ACHN (cell line): ENCODE results near the gene TMED8.
"Not testable (repeated sequence)": the region's sequence is repeated elsewhere in the genome, so short reads cannot be mapped to it uniquely, and the experiment has no call there.

ENCODE experiments used
- DNase-seq: peaks from one replicate; pipeline ENCODE4 v3.0.0-alpha.2; 2015
- in situ Hi-C: cut with HindIII; loops from 2 replicates; pipeline ENCODE4 v1.10.0; 2017; ENCODE audit warnings: low sequenced_read_pairs, low pct_ligation_motif_present, low pct_unique_long_range_greater_than_20kb

The TMED8 gene

DNA sequence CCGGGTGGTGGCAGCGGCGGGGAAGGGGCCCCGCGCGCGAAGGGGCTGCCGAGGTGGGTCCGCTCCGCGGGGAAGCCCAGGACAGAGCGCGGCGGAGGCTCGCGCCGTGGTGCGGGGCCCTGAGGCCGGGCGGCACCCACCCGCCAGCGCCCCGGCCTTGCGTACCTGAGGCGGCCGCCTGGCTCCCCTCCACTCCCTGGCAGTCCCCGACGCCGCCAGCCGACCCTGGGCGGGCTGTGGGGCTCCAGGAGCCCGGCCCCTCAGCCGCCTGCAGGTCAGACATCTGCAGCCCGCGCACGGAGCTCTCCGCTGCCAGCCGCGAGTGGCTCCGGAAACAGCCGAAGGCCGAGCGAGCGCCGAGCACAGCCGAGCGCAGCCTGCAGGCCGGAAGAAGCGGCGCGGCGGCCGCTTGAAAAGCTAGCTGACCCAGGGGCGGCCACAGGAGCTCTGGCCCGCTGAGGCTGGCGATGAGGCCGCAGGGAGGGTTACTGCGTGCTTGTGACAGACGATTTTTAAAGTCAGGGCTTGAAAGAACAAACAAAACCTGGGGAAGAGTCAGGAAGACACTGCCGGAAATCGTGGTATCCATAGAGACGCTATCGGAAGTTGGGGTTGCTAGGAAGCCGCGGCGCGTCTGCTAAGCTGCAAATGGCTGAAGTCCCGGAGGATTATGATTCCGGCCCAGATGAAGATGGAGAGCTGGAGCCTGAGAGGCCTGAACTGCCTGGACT, at the start of gene TMED8, which contains the start of gene SAMD15:
TSS of gene TMED8 (minus strand) at position 324 of the 731 bp plus-strand sequence. CDS start at position 283, 41 bp downstream.
TSS of gene SAMD15 (plus strand) at position 609 of the 731 bp plus-strand sequence. CDS start at position 649, 40 bp downstream.
- in situ Hi-C loops: no loop called here
- peak; percentile 75 for DNase-seq

DNA sequence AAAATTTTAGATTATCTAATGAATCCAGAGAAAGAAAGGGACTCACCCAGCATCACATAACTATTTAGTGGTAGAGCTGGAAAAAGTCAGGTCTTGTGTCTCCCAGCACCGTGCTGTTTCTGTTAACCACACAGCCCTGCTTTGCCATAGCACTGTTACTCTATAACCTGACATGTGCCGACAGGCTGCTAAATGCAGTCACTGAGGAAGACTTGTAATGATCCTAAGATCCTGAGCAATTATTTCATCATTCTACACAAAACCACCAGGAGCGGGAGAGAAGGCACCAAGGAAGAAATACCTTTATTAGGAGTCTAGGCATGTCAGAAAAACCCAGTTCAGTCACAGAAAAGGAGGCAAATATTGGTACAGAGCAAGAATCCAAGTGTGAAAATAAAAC, 49.5 kb upstream of the TMED8 start:
- in situ Hi-C loops: no loop called here

DNA sequence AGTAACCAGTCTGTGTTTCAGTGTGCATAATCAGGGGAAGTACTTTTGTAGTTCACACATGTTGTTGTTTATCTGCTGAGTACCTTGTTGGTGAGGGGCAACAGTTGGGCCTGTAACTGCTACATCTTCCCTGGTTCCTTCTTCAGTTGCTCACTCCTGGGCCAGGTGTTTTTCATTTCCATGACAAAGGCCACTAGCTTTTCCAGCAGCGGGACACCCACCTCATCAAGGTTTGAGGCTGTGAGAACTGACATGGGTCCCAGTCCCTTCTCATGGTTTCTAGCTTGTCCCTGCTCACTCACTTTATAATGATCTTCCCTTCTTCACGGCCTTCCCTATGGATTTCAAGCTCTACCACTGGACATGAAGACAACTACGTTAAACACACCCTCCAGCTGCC, 48.0 kb upstream of the TMED8 start:
- DNase-seq: no peak
- in situ Hi-C loops: no loop called here

More for the DNA sequence above, 49.5 kb upstream of the TMED8 start:
- no peak for DNase-seq

- in situ Hi-C loops: no loop called here
- no peak for DNase-seq
Measured at GRCh38 chr14:77423423-77423822, 46.5 kb upstream of the TMED8 start, which contains the start of gene NOXRED1. NOXRED1 (minus strand) TSS chr14:77423523; CDS start chr14:77422889, 634 bp downstream.

- in situ Hi-C loops: no loop called here
- DNase-seq: no peak
Measured at GRCh38 chr14:77421201-77421600, 44.3 kb upstream of the TMED8 start.

GRCh38 chr14:77416836-77417235, 39.9 kb upstream of the TMED8 start:
- in situ Hi-C loops: no loop called here
- no peak for DNase-seq

GRCh38 chr14:77416098-77416497, 39.2 kb upstream of the TMED8 start:
- DNase-seq, in situ Hi-C loops: not testable (repeated sequence)

DNA sequence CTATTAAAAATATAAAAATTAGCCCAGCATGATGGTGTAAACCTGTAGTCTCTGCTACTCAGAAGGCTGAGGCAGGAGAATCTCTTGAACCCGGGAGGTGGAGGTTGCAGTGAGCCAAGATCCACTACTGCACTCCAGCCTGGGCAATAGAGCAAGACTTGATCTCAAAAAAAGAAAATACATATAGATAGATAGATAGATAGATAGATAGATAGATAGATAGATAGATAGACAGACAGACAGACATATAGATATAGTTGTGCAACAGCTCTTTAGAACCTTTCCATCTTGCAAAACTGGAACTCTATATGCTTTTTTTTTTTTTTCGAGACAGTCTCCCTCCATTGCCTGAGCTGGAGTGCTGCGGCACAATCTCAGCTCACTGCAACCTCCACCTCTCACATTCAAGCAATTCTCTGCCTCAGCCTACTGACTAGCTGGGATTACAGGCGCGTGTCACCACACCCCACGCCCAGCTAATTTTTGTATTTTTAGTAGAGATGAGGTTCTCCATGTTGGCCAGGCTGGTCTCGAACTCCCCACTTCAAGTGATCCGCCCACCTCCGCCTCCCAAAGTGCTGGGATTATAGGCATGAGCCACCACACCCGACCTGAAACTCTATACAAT, 38.6 kb upstream of the TMED8 start:
- in situ Hi-C loops, DNase-seq: not testable (repeated sequence)

GRCh38 chr14:77409131-77409533, 32.2 kb upstream of the TMED8 start:
- in situ Hi-C loops: no loop called here
- DNase-seq: no peak

GRCh38 chr14:77407158-77407557, 30.3 kb upstream of the TMED8 start:
- DNase-seq: no peak
- in situ Hi-C loops: no loop called here

GRCh38 chr14:77406718-77407117, 29.8 kb upstream of the TMED8 start:
- in situ Hi-C loops: no loop called here
- no peak for DNase-seq

- DNase-seq: no peak
- in situ Hi-C loops: no loop called here
Measured at GRCh38 chr14:77406086-77406485, 29.2 kb upstream of the TMED8 start.

DNA sequence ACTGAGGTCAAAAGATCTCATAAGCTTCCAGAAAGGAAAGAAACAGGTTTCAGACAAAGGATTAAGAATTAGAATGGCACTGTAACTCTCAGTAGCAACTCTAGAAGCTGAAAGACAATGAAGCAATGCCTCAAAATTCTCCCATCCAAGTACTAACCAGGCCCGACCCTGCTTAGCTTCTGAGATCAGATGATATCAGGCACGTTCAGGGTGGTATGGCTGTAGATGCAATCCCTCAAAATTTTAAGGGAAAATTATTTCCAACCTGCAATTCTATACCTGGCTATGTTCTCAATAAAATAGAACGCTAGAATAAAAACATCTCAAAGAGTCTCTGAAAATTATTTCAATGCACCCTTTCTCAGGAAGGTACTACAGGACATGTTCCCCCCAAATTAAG, 26.9 kb upstream of the TMED8 start:
- no peak for DNase-seq
- in situ Hi-C loops: no loop called here

DNA sequence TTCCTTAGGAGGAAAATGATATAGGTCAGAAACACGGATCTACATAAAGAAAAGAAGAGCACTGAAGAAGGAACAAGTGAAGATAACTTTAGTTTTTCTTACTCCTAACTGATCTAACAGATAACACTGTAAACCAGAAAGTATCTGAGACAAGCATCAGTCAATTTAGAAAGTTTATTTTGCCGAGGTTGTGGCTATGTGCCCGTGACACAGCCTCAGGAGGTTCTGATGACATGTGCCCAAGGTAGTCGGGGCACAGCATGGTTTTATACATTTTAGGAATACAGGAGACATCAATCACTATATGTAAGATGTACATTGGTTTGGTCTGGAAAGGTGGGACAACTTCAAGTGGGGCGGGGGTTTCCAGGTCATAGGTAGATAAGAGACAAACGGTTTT, 23.3 kb upstream of the TMED8 start:
- in situ Hi-C loops: no loop called here
- no peak for DNase-seq

- in situ Hi-C loops: no loop called here
- DNase-seq: no peak
Measured at GRCh38 chr14:77390188-77390587, 13.3 kb upstream of the TMED8 start.

DNA sequence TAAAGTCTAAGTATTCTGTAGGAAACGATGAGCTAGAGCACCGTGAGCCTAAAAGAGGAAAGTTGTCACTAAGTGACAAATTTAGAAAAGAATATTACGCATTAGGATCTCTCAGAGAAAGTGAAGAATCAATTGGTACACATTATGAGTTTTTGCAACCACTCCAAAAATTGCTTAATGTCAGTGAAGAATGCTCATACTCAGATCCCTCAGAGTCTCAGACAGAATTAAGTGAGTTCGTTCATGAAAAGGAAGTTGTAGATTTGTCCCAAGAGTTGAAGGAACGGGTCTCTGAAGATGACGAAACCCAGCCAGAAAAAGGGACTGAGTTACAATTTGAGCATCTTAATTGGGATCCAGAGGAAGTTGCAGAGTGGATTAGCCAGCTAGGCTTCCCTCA, 1.8 kb upstream of the TMED8 start:
- in situ Hi-C loops: no loop called here
- no peak for DNase-seq

GRCh38 chr14:77377502-77377844, 579 bp upstream of the TMED8 start:
- no peak for DNase-seq
- in situ Hi-C loops: no loop called here

DNA sequence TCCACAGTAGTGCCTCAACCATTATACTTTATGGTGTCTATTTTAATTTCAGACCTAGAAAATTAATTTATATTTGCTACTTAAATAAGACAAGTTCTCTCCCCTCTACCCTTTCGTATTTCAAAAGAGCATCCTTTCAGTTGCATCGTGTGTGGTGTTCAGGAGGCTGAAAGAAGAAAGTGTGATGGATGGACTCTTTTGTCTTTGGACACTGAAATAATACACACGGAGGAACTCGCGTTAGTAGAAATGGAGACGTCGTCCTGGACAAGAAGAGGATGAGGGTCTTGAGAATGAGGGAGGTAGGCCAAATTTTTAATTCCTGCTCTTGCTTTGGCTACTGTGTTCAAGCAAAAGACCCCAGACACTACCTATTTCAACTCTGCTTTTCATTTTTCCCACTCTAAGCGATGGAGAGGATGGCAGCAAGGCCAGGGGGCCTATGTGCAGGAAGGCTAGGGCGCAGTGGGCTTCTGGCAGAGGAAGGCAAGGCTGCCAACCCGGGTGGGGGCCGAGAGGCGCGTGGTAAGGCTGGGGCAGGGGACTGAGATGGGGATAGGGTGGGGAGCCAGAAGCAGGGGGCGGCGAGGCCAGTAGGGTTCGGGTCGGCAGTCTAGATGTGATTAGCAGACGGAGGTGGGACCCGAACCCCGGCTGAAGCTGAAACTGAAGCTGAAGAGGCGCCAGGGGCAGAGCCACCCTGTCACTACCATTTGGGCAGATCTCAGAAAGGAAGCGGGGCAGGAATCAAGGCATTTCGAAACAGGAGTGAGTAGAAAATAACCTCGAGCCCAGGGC, 722 bp downstream of the TMED8 start:
- in situ Hi-C loops: no loop called here
- peak; percentile 10 for DNase-seq

DNA sequence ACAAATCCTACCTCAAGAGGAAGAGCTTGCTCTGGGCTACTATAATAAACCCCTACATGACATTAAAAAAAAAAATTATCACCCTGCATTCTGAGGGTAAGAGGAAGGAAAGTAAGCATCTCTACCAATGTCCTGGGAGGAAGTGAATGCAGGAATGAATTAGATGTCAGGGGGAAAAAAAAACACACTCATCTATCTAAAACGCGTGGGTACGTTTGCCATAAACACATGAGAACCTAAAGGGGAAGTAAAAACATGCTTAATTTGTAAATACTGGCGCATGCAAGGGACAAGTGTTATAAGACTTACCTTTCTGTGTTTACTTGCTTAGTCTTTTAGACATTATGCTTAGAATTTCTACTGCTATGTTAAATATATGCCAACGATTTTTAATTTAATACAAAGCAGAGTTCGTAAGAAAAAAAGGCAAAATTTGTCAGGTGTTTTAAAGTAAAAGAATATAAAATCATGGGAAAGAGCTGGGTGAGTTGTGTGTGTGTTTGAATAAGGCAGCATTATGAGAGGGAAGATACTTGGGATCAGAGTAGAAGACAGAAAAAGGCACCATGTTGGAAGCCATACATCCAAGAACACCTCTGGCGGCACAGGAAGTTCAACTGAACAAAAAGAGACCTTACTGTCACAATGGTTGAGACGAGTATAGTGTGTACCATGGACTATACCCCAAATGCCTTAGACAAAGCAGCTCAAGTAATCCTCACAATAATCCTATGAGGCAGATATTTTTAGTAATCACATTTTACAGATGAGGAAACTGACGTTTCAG, 1.5 kb downstream of the TMED8 start:
- DNase-seq: no peak
- in situ Hi-C loops: no loop called here
